Pancreas (tissue), 10 donors: ENCODE measurements around the gene FRG2B. TPM values are rescaled to one million over a fixed set of nuclear protein-coding genes. Genes with fewer than 3 reads are reported as not detected.
"Not testable (repeated sequence)": the region's sequence is repeated elsewhere in the genome, so short reads cannot be mapped to it uniquely, and the experiment has no call there.

Experiments used
- ATAC-seq, 4 donors: fragments of 200-7000 bp; cut with Tn5 transposase; one replicate each; pipeline versions ENCODE4 v1.8.0 to v1.9.1; 2020; ENCODE audit warnings: mild to moderate bottlenecking in 4 of 4, moderate library complexity in 4 of 4
- DNase-seq, 6 donors: peaks; one replicate each; pipeline ENCODE4 v3.0.0-alpha.2; 2020
- FAIRE-seq: peaks from 2 replicates; lab custom pipeline; 2012; peaks lifted over from hg19 to GRCh38; lab: Jason Lieb, UNC
- H3K27ac ChIP-seq, 4 donors: fragments of 200-600 bp; sonication (generic); 1 replicate in 3 of 4; 2 replicates in 1 of 4; pipeline versions ENCODE4 v1.5.0 to v1.8.0; 2020
- H3K27me3 ChIP-seq, 4 donors: fragments of 200-600 bp; one replicate each; pipeline ENCODE4 v1.8.0; 2021
- H3K36me3 ChIP-seq, 3 donors: fragments of 200-600 bp; sonication (generic) in 1 of 3; one replicate each; pipeline versions ENCODE4 v1.5.0 to v1.8.0; 2020 to 2021
- H3K4me1 ChIP-seq, 3 donors: fragments of 200-600 bp; one replicate each; pipeline ENCODE4 v1.8.0; 2021
- H3K4me3 ChIP-seq, 4 donors: fragments of 200-600 bp; sonication (generic) in 2 of 4; one replicate each; pipeline versions ENCODE4 v1.5.0 to v1.8.0; 2020 to 2021
- H3K9me3 ChIP-seq, 4 donors: fragments of 200-600 bp; one replicate each; pipeline ENCODE4 v1.8.0; 2021
- WGBS, 2 donors: extraction: QIAGEN DNeasy Blood & Tissue Kit; methylation state at CpG; one replicate each; pipeline ENCODE4 v1.1.7; 2013; 5-methylcytosine and 5-hydroxymethylcytosine counted together
- intact Hi-C, 3 donors: fragments of 100-400 bp; cut with DNase I; formaldehyde crosslinking; loops; one replicate each; pipeline versions ENCODE4 v1.11.1 to v1.14.2; 2022
- polyA plus RNA-seq, 2 donors: library from polyadenylated mRNA; stranded (reverse); fragments of 200-250 nt; gene quantifications; one replicate each; pipeline ENCODE4 v1.2.3, GENCODE V29; 2013
- total RNA-seq, 6 donors: library from RNA; stranded (reverse); fragmentation: NEBNext Ultra II Directional in 4 of 6; extraction: Animal tissue kit (Norgen Biotek cat#: 25700) in 4 of 6; gene quantifications; one replicate each; pipeline versions ENCODE4 v1.2.1 to v1.2.4, GENCODE V29; 2021 to 2023
- TF ChIP-seq, protein P1 (sequence below), 4 donors: fragments of 200-600 bp; sonication (generic) in 3 of 4; IDR thresholded peaks; one replicate each; pipeline versions ENCODE4 v1.5.0 to v1.8.0; 2021; ENCODE audit warnings: antibody characterized with exemption in 4 of 4
- donor health status: healthy with polysubstance abuse.
- donor health status: DM: no; HTN: no; CAD: no; lungs with moderate emphysema.
- donor health status: DM: no; HTN: no; CAD: no.
- donor health status: control.
- donor health status: control.
- donor health status: Bipolar disorder and iron deficiency.
- donor health status: DM: yes; HTN: yes; CAD: no.
- donor health status: DM: no; HTN: no; CAD: no.
- donor health status: DM: no; HTN: no; CAD: no.
- donor health status: DM: yes; HTN: yes; CAD: no.

The FRG2B gene
- total RNA-seq, result not detected
- polyA plus RNA-seq, result not detected

DNA sequence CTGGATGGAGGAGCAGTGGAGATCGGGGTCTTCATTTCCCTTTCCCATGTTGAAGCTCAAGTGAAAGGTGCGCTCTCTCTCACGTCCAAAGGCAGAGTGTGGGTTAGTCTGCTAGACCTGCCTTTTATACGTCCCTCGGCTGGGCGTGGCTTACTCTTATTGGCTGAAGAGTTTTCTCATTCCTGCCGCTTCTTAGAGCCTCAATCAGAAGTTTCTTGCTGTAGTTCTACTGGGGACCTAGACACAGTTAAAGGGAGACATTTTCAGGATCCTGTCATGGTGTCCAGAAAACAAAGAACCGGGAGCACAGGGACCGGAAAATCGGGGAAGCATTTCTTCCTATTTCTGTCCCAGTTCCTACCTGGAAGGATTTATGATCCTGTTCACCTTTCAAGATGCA lies at the start of gene FRG2B:
TSS of gene FRG2B (minus strand) at position 101 of the 400 bp plus-strand sequence. CDS start at position 48, 53 bp downstream.
- WGBS, 2 donors, result 53 to 56% methylated on average over 3 of the region's 10 CpGs
- H3K36me3 ChIP-seq, intact Hi-C loops, H3K27me3 ChIP-seq, H3K4me3 ChIP-seq, H3K27ac ChIP-seq, FAIRE-seq, H3K4me1 ChIP-seq, ATAC-seq, DNase-seq, H3K9me3 ChIP-seq: not testable (repeated sequence)

DNA sequence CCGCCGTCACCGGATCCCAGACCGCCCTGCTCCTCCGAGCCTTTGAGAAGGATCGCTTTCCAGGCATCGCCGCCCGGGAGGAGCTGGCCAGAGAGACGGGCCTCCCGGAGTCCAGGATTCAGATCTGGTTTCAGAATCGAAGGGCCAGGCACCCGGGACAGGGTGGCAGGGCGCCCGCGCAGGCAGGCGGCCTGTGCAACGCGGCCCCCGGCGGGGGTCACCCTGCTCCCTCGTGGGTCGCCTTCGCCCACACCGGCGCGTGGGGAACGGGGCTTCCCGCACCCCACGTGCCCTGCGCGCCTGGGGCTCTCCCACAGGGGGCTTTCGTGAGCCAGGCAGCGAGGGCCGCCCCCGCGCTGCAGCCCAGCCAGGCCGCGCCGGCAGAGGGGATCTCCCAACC lies 40.9 kb upstream of the FRG2B start:
- H3K36me3 ChIP-seq, FAIRE-seq, H3K4me3 ChIP-seq, DNase-seq, H3K27me3 ChIP-seq, intact Hi-C loops, H3K4me1 ChIP-seq, H3K9me3 ChIP-seq, H3K27ac ChIP-seq: not testable (repeated sequence)
- no CpG with 5 or more reads among the region's 40 CpGs for WGBS, 2 donors
- ATAC-seq, result peak in 1 of 4 donors; percentile 43

DNA sequence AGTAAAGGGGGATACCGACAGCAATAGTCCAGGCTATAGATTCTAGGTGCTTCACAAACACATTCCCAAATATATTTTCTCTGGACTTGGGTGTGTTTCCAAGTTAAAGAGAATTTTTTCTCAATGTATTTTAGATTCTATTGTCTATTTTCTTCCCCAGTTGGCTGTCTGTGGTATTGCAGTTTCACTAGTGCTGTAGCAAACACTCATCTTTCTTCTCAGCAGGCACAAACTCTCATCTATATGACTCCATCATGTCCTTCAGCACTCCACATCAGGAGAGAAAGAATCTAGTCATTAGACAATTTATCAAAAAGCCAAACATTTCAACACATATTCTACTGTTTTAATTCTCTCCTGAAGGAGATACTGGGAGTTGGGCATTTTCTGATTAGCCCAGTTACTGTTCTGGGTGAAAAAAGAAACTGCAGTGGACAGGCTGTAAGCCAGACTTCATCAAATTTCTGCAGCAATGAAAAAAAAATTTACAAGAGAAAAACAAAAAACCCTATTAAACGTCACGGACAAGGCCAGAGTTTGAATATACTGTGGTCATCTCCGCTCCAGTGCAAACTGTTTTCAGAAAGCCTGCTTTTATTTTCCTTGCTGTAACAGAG lies 37.1 kb upstream of the FRG2B start:
- DNase-seq, FAIRE-seq, H3K27ac ChIP-seq, H3K27me3 ChIP-seq, H3K4me1 ChIP-seq, H3K36me3 ChIP-seq, ATAC-seq, H3K4me3 ChIP-seq, intact Hi-C loops, H3K9me3 ChIP-seq: not testable (repeated sequence)
- 39 to 41% methylated on average over 4 of the region's 4 CpGs for WGBS, 2 donors

DNA sequence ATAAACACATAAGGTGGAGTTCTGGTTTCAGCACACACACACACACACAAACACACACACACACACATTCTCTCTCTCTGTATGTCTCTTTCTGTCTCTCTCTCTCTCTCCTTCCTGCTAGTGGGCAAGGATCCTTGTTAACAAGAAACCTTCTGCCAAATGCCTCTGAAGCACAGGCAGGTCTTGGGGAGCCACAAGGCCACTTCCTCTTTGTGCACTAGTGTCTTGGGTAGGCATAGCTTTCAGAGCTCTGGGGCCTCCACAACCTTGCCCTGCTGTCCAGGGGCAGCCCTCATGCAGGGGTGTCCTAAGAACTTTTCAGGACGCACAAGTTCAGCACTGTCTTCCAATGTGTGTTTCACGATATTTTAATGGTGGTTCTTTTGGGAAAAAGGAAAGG lies 34.5 kb upstream of the FRG2B start:
- 41 to 56% methylated on average over 2 of the region's 2 CpGs for WGBS, 2 donors
- ATAC-seq, result not testable (repeated sequence)

DNA sequence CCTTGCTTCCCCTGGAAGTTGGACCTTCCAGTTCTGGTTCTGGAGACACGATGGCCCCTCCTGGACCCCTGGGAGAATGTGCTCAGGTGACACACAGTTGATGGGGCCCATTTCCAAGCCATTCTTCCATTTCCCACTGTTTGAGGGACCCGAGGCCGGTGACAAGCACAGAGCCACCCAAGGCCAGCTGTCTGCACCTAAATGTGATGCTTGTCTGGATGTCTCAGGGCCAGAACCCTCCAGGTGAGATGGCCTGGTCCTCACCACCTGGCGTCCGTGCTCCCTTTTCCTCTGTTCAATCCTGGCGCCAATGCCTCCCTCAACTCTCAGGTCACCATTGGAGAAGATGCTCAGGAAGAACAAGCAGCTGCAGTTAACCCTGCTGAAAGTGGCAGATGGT lies 33.9 kb upstream of the FRG2B start:
- H3K27me3 ChIP-seq, DNase-seq, FAIRE-seq, H3K9me3 ChIP-seq, ATAC-seq, H3K4me1 ChIP-seq, H3K36me3 ChIP-seq, intact Hi-C loops, H3K27ac ChIP-seq, H3K4me3 ChIP-seq: not testable (repeated sequence)
- 34 to 54% methylated on average over 6 of the region's 6 CpGs for WGBS, 2 donors

More for the DNA sequence above, 34.5 kb upstream of the FRG2B start:
- H3K9me3 ChIP-seq, H3K27ac ChIP-seq, H3K36me3 ChIP-seq, DNase-seq, H3K4me3 ChIP-seq, intact Hi-C loops, H3K4me1 ChIP-seq, FAIRE-seq, H3K27me3 ChIP-seq: not testable (repeated sequence)

DNA sequence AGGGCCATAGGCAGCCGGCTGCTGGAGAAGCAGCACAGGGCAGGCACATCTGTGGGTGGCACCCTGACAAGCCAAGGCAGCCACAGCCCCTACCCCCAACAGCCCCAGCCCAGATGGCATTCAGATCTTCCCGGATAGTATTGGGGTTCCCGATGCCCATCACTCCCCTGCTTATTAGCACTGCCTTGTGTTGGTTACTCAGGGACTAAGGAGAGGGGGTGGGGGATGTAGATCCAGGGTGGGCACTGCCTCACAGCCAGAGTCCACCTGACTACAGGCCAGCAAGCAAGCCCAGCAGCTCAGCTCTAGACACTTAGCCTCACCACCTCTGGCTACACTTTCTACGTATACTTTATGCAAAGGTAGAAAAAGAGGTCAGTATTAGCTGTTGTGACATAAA lies 30.7 kb upstream of the FRG2B start:
- ATAC-seq, H3K27ac ChIP-seq, DNase-seq, FAIRE-seq, intact Hi-C loops, H3K36me3 ChIP-seq, H3K4me3 ChIP-seq, H3K9me3 ChIP-seq, H3K4me1 ChIP-seq, H3K27me3 ChIP-seq: not testable (repeated sequence)
- WGBS, 2 donors, result 60 to 73% methylated on average over 3 of the region's 4 CpGs

DNA sequence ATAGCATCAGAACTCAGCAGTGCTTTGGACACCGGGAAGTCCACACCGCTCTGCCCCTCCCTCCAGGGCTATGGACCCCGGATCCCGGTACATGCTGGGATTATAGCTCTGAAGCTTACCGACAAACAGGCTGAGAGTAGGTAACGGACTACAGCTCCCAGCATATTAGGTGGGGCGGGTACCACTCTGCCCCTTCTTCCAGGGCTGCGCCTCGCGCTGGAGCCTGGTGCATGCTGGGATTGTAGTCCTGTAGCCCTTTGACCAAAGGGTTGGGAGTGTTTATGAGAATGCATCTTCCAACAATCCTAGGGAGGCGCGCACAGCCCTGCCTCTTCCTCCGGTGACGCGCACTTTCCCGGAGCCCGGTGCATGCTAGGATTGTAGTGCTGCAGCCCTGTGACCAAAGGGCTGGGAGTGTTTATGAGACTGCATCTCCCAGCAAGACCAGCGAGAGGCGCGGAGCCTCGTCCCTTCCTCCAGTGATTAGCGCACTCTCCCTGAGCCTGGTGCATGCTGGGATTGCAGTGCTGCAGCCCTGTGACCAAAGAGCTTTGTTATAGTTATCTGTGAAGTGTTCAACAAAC lies 22.4 kb upstream of the FRG2B start:
- H3K36me3 ChIP-seq, H3K27ac ChIP-seq, H3K27me3 ChIP-seq, intact Hi-C loops, H3K4me3 ChIP-seq, H3K9me3 ChIP-seq, H3K4me1 ChIP-seq: not testable (repeated sequence)
- WGBS, 2 donors, result 12 to 41% methylated on average over 5 of the region's 22 CpGs
- DNase-seq (peak in 5 of 6 donors; percentile 28 to 64 (median 34)), FAIRE-seq (peak; percentile 26), ATAC-seq (peak in 1 of 4 donors; percentile 36)

DNA sequence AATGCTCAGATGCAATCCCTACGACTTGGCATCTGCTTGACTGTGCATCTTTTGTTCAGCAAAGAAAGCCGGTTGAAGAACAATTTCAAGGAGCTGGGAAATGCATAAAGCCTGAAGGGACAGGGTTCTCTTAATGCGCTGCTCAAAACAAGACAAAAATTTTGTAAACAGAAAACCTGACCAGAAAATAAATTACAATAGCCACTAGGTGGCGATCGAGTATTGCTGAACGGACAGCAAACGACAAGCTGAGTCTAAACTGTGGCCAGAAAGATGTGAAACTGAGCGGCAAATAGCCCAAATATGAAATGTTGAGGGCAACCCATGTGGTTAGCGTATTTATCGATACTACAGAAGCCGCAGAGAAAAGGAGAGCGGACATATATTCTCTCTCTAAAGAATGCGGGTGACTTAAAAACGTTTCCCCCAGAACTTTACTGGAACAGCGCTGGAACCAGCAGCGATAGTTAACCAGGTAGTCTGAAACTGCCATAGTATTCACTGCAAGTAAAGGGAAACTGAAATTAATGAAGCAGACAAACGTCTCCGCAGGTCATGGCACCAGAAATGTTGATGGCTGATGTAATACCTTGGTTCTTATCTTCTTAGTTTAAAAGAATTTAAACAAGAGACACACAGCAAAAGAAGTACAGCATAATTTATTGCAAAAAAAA lies 20.6 kb upstream of the FRG2B start:
- TF ChIP-seq, protein P1, sequence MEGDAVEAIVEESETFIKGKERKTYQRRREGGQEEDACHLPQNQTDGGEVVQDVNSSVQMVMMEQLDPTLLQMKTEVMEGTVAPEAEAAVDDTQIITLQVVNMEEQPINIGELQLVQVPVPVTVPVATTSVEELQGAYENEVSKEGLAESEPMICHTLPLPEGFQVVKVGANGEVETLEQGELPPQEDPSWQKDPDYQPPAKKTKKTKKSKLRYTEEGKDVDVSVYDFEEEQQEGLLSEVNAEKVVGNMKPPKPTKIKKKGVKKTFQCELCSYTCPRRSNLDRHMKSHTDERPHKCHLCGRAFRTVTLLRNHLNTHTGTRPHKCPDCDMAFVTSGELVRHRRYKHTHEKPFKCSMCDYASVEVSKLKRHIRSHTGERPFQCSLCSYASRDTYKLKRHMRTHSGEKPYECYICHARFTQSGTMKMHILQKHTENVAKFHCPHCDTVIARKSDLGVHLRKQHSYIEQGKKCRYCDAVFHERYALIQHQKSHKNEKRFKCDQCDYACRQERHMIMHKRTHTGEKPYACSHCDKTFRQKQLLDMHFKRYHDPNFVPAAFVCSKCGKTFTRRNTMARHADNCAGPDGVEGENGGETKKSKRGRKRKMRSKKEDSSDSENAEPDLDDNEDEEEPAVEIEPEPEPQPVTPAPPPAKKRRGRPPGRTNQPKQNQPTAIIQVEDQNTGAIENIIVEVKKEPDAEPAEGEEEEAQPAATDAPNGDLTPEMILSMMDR (IDR thresholded peaks at IDR 0.05), result peak in 2 of 4 donors; percentile 22 to 24
- intact Hi-C loops, result not testable (repeated sequence)
- WGBS, 2 donors, result 3 to 4% methylated on average over 11 to 13 of the region's 18 CpGs

DNA sequence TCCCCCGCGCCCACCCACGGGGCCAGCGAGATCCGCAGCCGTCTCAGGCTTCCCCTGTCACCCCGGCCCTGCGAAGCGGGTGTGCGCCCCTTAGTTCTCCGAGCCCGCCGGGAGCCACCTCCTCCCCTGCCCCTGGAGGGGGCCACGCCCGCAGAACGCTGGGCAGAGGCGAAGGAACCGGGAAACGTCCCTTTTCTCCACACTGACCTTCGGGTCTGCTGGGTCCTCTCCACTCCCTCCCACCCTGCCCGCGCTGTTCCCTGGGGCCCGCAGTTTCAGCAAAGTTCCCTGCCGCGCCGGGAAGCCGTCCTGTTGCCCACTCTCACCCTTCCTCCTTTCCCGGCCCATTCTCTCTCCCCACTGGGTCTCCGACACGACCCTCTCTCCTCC lies 11.2 kb upstream of the FRG2B start:
- ATAC-seq, H3K36me3 ChIP-seq, H3K9me3 ChIP-seq, DNase-seq, H3K4me1 ChIP-seq, FAIRE-seq, intact Hi-C loops, H3K27ac ChIP-seq, H3K27me3 ChIP-seq: not testable (repeated sequence)
- H3K4me3 ChIP-seq, result peak overlapping the region in 1 of 4 donors; percentile 29
- WGBS, 2 donors, result 2 to 15% methylated on average over 10 to 17 of the region's 30 CpGs

More for the DNA sequence above, 20.6 kb upstream of the FRG2B start:
- peak; percentile 50 to 73 (median 66) for ATAC-seq
- not testable (repeated sequence) for H3K4me3 ChIP-seq, FAIRE-seq, DNase-seq, H3K9me3 ChIP-seq, H3K27ac ChIP-seq, H3K27me3 ChIP-seq, H3K4me1 ChIP-seq, H3K36me3 ChIP-seq

DNA sequence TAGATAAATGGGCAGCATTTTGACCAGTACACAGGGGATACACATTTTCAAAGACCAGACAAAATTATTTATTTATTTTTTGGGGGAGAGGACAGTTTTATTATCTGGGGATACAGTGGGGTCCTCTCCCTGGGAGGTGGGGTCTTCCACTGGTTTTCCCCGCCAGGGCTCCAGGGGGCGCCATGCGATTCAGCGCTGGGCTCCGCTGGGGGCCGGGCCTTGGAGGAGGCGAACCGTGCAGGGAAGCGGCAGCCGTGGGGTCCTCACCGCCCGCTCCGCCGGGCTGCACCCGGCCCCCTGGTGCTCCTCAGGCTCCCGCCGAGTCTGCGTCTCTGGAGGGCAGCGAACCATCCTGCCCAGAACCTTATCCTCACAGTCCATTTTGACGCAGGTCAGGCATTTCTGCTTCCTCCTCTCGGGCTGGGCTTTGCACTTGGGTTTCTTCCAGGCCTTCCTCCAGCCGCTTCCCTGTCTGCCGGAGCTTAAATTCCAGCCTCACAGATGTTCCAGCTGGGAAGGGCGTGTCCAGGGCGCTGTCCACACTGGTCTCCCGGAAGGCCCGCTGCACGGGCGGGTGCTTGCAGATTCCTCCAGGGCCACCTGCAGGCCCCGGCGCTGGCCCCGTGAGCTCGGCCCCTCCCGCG lies 10.7 kb upstream of the FRG2B start:
- intact Hi-C loops, H3K27me3 ChIP-seq, H3K36me3 ChIP-seq, H3K27ac ChIP-seq, FAIRE-seq, H3K9me3 ChIP-seq, H3K4me1 ChIP-seq, DNase-seq: not testable (repeated sequence)
- 2 to 6% methylated on average over 6 to 7 of the region's 35 CpGs for WGBS, 2 donors
- H3K4me3 ChIP-seq, result peak overlapping the region in 1 of 4 donors; percentile 29
- peak in 2 of 4 donors; percentile 66 to 76 for ATAC-seq
